ENCODE results near the gene PIM3.

DNA sequence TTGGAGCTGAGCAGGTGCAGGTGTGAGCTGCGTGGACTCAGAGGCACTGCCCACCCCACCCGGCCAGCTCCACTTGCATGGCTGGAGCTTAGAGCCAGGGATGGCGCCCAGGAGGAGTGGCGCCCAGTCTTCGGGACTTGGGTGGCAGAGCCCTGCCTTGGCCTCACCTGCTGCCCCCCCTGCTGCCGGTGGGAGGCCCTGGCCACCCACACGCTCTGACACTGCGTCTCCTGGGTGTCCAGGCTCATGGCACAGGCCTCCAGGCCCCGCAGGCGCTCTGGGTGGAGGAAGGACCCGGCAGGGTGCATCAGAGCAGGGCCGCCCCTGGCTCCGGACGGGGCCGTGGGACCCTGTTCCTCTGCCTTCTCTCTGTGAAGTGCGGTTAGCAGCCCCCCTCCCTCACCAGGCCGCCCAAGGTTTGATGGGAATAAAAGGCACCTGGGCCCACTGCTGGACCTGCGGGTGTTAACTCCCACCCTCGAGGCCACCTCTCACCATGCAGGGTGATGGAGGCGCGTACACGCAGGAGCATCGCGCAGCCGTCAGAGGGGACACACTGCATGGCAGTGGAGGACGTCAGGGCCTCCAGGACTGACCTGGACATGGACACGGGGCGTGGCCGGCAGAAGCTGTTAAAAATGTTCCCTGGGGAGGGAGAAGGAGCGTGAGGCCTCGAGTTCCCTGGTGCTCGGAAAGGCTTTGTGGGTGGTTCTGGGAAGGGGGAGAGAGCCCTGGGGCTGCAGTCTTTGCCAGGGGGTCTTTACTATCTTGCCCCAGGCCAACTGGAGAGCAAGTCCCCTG is 40.2 kb downstream of the PIM3 start:
- TF ChIP-seq, protein P1, sequence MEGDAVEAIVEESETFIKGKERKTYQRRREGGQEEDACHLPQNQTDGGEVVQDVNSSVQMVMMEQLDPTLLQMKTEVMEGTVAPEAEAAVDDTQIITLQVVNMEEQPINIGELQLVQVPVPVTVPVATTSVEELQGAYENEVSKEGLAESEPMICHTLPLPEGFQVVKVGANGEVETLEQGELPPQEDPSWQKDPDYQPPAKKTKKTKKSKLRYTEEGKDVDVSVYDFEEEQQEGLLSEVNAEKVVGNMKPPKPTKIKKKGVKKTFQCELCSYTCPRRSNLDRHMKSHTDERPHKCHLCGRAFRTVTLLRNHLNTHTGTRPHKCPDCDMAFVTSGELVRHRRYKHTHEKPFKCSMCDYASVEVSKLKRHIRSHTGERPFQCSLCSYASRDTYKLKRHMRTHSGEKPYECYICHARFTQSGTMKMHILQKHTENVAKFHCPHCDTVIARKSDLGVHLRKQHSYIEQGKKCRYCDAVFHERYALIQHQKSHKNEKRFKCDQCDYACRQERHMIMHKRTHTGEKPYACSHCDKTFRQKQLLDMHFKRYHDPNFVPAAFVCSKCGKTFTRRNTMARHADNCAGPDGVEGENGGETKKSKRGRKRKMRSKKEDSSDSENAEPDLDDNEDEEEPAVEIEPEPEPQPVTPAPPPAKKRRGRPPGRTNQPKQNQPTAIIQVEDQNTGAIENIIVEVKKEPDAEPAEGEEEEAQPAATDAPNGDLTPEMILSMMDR (IDR thresholded peaks at IDR 0.05) = no peak
- no peak for TF ChIP-seq POLR2A (IDR thresholded peaks at IDR 0.05)
